GM19099 (cell line): ENCODE results near the gene HLA-A.
A peak's percentile ranks its signal among the peaks of the same experiment; 100 is the strongest.

Experiments
- POLR2A ChIP-seq: IDR thresholded peaks from 3 replicates; pipeline ENCODE4 v1.6.1; 2011; ENCODE audit warnings: low read depth; ENCODE audit not compliant: insufficient read length; ENCODE audit errors: extremely low read depth

The HLA-A gene

DNA sequence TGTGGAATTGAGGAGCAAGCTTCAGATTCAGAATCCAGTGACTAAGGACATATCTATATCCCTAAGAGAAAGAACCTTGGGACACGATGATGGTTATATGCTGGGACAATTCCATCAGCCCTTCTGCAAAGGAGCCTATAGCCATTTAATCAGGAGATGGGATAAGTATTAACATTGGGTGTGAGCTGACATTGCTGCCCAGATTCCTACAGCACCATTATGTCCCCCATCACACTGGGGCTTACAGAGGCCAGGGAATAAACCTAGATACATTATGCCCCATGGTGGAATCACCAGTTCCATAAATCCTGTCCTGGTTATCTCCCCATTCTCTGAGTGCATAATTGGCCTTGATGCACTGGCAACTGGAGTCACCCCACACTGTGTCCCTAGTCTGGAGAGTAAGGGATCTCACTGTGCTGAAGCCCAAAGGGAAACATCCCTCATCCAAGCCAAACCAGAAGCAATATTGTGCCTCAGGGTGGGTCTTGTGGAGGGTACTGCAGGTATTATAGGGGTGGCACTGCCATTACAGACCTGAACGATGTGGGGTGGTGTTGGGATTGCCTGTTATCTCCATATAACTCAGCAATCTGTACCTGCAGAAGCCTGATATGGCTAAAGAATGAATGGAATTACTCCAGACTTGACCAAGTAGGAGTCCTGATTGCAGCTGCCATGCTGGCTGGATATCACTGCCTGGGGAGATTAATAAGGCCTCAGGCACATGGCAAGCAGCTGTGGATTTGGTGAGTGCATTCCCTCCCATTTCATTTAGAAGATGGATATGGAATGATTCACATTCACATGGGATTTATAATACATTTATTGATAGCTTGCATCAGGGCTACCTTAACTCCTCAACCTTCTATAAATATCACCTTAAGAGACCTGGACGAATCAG is 5.0 kb downstream of the HLA-A start:
- no peak for TF ChIP-seq POLR2A

DNA sequence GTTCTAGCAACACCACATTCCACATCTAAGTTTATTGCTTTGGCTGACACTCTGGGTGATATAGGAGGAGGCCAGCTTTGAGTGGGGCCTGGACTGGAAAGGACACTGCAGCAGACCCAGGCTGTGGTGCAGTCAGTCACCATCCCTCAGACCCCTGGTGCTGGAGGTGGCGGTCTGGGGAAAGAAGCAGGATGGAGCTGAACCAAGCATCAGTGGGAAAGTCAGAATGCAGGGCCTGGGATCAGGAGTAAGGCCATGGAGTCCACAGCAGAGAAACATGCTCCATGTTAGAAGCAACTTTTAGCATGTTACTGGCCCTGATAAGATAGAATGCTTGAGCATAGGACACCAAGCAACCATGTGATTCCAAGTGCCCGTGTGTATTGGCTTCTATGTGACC is 5.9 kb downstream of the HLA-A start:
- peak; percentile 3 for TF ChIP-seq POLR2A

DNA sequence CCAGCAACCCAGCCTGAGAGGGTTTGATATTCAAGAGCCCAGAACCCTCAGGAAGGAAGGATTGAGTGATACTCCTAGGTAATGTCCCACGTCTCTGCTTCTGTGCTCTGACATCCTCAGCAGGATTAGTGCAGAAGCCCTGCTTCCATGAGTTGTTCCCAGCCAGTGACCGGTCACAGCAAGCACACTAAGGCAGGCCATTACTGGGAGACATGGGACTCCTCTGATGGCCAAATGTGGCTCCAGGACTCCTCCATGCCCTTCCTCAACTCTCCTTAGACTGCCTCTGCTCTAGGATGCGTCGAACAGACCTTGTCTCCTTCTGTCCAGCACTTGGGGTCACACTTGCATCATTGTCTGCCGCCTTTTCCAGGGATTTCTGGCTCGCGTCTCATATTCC is 7.6 kb downstream of the HLA-A start:
- TF ChIP-seq POLR2A = no peak

DNA sequence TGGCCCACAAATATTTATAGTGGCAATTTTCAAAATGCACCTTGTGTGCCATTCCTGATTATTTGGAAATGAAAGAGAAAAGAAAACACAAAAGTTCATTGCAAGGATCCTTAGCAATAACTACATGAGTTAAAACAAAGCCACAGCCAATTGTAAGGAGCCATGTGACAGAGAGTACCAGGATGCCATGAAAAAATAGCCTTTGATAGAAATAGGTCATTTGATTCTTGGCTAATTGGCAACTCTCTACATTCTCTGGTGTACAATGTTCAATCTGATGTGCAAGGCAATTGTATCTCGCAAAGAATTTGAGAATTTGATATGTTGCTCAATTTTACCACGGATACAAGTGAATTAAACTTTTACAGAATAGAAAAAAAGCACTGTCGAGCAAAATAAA is 9.6 kb downstream of the HLA-A start:
- TF ChIP-seq POLR2A = no peak

DNA sequence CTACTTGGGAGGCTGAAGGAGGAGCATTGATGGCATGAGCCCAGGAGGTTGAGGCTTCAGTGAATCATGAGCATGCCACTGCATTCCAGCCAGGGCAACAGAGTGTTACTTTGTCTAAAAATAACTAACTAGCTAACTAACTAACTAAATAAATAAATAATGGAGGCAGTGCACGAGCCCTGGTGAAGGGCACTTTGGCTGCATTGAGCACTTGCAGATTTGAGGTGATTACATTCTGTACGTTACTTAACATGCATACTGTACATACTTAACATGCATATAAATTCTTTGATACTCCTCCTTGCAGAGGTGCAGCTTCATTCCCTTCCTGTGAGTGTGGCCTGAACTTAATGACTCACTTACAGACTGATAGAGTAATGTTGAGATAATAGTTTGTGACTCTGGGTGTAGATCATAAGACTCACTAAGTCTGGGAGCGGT is 10.7 kb downstream of the HLA-A start:
- TF ChIP-seq POLR2A = no peak

DNA sequence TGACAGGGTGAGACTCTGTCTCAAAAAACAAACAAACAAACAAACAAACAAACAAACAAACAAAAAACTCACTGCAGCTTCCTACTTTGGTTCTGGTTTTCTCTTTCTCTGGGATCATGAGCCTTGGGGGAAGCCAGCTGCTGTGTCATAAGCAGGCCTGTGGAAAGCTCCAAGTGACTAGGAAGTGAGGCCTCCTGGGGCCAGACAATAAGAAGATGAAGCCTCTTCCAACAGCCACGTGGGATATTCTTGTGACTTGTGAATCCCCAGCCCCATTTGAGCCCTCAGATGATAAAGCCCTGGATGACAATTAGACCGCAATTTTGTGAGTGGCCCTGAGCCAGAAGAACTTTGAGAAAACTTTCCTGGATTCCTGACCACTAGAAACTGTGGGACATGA is 11.4 kb downstream of the HLA-A start:
- no peak for TF ChIP-seq POLR2A

DNA sequence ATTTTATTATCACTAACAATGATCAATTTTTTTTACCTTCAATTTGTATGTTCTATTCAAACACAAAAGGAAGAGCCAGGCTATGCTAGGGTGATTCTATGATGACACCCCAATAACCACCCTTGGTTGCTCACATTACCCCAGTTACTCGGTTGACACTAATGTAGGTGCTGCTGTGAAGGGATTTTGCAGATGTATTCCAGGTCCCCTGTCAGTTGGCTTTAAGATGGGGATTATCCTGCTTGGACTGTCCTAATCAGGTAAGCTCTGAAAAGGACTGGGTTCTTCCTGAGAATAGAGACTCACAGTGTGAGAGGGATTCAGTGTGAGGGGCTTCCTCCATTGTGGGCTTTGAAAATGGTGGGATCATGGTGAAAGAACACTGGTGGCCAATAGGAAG is 11.9 kb downstream of the HLA-A start:
- no peak for TF ChIP-seq POLR2A

DNA sequence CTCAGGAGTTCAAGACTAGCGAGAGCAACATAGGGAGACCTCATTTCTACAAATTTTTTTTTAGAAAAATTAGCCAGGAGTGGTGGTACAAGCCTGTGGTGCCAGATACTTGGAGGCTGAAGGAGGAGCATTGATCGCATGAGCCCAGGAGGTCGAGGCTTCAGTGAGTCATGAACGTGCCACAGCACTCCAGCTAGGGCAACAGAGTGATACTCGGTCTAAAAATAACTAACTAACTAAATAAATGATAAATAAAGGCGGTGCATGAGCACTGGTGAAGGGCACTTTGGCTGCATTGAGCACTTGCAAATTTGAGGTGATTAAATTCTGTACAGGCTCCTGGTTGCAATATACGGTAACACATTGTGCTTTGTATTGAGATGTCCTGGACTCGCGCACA is 13.5 kb downstream of the HLA-A start:
- TF ChIP-seq POLR2A = no peak

DNA sequence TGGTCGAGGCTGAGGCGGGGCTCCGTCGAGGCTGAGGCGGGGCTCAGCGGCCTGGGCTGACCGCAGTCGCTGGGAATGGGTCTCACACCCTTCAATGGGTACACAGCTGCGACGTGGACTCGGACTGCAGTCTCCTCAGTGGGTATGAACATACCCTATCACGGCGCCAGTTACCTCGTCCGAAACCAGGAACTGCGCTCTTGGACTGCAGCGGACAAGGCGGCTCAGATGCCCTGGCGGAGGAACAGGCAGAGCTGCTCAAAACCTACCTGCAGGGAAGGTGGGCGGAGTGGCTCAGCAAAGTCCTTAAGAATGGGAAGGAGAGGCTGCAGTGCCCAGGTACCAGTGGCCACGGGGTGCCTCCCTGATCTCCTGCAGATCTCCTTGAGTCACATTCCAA is 14.2 kb downstream of the HLA-A start:
- TF ChIP-seq POLR2A = no peak

DNA sequence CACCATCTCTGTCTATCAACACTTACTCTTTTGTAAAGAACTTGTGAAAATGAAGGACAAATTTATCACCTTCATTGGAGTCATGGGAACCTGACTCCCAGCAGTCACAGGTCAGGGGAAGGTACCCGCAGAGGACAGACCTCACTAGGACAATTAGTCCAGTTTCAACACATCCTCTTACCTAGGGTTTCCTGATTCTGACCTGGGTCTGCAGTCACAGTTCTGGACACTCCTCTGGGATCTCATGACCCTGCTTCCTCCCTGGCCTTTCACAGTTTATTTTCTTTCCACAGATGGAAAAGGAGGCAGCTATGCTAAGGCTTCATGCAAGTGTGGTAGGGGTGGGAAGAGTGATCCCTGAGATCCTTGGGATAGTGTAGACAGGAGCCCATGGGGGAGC is 15.7 kb downstream of the HLA-A start:
- no peak for TF ChIP-seq POLR2A

DNA sequence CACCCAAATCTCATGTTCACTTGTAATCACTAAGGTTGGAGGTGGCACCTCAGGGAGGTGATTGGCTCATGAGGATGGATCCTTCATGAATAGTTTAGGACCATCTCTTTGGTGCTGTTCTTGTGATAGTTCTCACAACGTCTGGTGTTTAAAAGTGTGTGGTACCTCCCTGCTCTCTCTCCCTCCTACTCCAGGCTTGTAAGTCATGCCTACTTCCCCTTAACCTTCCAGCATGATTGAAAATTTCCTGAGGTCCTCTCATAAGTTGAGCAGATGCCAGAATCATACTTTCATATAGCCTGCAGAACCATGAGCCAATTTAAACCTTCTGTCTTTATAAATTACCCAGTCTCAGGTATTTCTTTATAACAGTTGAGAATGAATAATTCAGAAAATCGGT is 16.6 kb downstream of the HLA-A start:
- TF ChIP-seq POLR2A = no peak

DNA sequence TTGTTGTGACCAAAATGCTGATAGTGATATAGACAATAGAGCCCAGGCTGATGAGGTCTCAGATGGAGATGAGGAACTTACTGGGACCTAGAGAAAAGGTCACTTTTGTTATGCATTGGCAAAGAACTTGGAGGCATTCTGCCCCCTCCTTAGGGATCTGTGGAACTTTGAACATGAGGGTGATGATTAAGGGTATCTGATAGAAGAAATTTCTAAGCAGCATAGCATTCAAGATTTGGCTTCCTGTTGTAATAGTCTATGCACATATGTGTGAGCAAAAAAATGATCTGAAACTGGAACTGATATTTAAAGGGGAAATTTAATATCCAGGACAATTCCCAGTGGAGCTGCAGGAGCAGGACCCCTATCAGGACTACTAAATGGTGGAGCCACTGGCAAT is 17.1 kb downstream of the HLA-A start:
- no peak for TF ChIP-seq POLR2A

DNA sequence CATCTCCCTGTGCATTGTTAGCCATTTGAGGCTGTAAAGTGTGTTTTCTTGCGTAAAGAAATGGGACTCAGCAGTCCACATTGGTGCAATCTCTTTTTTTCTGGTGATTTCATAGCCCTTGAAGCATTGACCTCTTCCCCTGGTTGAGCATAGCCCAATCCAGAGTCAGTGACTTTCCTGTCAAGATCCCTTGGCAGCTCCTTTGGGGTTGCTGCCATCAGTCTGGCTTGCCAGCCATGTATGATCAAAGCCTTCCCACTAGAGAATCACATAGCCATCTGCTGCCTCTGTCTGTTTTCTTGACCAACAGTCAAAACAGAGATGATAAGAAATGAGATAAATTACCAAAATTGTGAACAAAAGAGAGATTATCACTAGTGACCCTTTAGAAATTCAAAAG is 19.6 kb downstream of the HLA-A start:
- no peak for TF ChIP-seq POLR2A

DNA sequence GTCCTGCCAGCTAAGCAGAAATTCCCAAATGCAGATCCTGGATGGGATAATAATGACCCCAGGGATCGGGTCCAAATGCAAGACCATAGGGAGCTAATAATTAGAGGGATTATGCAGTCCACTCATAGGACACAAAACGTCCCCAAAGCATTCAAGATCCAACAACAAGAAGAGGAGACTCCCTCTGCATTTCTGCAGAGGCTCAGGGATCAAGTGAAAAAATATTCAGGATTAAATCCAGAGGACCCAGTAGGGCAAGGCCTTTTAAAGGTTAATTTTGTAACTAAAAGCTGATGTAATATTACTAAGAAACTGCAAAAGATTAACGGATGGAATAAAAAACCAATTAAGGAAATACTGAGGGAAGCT is 22.2 kb downstream of the HLA-A start:
- no peak for TF ChIP-seq POLR2A

DNA sequence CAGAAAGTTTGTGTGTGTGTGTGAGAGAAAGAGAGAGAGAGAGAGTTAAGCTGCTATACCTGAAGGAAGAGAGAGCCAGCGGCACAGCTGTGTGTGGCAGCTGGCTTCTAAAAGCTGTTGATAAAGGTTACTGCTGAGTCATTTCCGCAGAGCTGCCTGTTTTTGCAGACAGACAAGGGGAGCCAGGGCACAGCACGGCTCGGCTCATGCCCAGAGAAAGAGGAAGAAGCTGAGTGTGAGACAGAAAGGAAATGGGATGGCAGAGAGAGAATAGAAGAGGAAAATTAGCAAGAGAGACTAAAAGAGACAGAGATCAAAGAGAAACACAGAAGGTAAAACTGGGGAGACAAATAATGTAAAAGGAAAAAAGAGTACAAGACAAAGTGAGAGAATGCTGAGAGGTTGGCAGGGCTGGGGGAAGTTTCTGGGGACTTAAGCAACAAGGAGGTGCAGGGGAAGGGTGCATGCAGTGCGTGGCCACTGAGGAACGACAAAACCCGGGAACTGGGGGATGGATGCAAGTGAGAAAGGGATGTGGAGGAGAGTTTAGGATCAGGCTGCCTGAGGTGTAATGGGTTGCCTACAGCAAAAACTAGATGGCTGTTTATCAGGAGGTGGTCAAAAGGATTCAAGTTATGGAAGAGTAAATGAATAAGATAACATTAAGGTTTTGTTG is 22.7 kb downstream of the HLA-A start:
- TF ChIP-seq POLR2A = peak; percentile 64

DNA sequence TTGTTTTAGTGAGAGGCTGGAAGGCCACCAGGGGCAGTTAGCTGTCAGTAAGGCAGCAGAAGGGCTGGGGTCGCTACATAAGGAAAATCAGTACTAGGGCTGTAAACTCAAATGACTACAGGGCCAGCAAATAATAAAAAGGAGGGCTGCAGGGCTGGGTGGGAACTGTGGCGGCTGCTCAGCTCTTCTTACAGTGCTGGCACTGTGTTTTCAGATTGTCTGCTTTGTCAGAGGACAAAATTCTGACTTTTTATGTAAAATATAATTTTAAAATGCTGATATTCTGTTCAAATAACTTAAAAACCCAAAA is 23.2 kb downstream of the HLA-A start:
- TF ChIP-seq POLR2A = no peak

DNA sequence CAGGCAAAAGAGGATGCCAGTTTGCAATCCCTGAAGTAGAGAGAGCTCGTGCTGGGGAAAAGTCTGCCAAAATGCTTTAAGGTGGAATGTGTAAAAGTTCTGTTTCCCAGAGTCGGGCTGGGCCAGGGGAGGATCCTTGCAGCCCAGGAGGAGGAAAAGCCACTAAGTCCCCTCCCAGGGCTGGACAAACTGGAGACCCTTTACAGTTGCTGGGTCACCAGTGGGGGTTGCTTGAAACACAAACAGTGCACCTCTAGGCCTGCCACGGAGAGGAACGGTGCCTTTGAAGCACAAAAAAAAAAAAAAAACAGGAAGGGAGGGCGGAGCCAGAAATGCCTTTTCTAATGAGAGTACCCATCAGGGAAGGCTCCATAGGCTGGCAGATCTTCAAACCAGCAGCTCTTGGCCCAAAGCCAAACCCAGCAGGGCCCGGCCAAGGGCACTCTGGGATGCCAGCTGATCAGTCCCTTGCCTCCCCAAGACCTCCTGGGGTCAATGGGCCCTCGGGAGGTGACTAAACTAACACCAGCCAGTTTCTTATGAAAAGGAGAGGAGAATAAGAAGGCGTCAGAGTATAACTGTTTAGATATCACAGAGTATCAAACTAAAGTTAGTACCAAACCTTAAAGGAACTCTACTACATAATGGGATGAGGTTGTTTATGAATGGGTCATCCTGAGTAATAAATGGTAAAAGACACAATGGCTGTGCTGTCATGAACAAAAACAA is 23.7 kb downstream of the HLA-A start:
- peak; percentile 65 for TF ChIP-seq POLR2A
